Kidney capillary endothelial cell (primary cell): ENCODE data around the gene SUCLG1.
A peak's percentile ranks its signal among the peaks of the same experiment; 100 is the strongest.

Experiments
- DNase-seq: peaks from one replicate; pipeline ENCODE4 v3.0.0-alpha.2; 2018; ENCODE audit warnings: low spot score

The SUCLG1 gene

GRCh38 chr2:84461310-84461709, 2.2 kb upstream of the SUCLG1 start:
- DNase-seq = no peak

DNA sequence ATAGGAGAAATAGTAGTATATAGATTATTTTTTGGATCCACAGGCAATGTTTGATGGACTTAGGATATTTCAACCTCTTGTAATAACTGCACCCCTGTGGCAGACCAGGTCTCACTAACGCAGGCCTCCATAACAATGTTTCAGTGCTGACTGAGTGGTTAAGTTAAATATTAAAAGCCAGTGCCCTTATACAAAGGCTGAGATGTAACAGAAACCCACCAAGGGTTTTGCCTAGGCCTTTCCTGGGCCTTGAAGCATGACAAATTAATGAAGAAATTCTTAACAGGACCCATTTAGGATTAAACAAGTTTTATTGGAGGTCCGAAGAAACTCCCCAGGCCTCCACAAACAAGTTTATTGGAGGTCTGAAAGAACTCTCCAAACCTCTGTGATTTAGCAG, 1.6 kb upstream of the SUCLG1 start:
- no peak for DNase-seq

GRCh38 chr2:84459944-84460429, 907 bp upstream of the SUCLG1 start:
- no peak for DNase-seq

GRCh38 chr2:84458551-84459017, 496 bp downstream of the SUCLG1 start:
- peak; percentile 19 for DNase-seq

DNA sequence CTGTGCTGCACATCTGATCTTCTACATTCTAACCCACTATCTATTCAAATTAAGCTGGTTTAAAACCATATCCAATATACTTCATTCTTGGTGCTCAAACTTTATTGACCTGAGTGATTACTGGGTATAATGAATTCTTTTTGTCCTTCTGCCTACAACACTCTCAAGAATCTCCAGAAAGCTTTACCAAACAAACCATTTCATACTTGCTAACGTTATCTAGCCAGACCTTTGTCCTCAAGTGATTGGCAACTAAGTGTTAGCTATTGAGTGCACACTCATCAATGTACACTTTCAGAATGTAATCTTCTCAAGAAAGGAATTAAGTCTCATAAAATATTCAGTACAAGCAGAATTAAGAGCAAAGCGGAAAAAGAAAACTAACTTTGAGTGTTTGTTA, 1.4 kb downstream of the SUCLG1 start:
- no peak for DNase-seq

DNA sequence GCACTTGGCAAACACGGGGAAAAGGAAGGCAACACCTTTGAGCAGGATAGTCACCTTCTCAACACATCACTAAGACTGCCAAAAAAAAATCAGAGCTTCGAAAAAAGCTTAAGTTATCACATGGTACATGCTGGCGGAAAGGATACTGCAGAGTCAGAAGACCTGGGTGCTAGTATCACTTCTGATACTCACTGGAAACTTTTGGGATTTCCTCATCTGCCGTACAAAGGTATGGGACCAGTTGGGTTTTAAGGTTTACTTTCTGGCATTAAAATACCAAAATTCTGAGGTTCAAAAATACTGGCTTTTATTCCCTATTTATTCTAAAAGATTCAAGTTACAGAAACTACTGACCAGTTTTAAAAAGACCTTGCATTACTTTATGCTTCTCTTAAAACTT, 2.9 kb downstream of the SUCLG1 start:
- DNase-seq = no peak

GRCh38 chr2:84454581-84454980, 4.5 kb downstream of the SUCLG1 start:
- DNase-seq = no peak

- no peak for DNase-seq
These were observed 6.5 kb downstream of the SUCLG1 start for GRCh38 chr2:84452624-84453023.

DNA sequence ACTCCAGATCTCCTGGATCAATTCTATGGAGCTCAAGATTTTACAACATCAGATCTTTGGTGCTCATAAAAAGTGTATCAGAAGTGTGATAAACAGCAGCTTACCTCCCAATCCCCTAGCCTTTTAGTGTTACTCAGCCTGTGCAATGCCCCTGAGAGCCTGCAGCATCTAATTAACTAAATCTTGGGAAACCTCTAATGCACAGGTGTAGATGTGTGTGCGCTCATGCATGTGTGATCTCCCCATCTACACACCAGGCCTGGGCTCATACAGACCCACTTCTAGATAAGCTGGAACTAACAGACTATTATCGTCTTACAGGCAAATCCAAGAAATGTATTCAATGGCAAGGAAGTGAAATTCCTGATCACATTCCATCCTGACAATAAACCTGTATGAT, 7.5 kb downstream of the SUCLG1 start:
- DNase-seq = no peak

DNA sequence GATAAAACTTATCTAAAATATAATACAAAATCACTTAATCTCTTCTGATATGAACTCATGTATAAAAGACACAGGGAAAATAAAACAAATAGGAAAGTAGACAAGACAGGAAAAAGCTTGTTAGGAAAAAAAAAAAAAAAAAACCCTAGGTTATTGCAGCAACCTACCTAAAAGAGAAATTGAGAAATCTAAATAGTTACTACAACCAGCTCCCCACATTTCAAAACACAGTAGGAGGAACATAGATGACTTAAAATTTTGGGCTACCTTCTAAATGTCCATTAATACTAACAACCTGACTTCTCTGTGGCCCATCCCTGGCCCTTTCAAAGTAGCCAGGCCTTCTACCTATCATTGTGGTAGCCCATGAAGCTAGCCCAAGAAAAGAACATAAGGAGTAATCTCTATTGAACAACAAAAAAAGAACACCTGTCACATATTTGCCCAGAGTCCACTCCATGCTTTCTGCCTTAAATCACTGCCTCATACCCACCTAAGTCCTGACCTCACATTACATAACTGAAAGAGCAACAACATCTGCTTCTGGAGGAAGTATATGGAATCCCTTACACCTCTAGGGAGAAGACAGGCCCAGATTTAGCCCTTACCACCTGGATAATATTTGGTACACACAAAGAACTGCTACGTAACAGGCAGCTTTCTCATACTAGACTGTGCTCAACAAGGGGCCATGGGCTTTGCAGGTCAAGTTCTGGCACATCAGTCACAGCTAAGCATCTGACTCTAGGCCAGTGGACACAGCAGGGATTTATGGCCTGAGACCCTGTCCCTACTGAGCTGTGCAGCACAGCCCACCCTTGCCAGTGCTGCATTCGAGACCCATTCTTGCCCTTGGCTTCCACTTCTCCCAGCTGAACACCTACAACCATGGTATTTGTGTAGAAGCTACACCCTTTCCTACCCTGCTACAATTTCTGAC, 8.5 kb downstream of the SUCLG1 start:
- DNase-seq = no peak

DNA sequence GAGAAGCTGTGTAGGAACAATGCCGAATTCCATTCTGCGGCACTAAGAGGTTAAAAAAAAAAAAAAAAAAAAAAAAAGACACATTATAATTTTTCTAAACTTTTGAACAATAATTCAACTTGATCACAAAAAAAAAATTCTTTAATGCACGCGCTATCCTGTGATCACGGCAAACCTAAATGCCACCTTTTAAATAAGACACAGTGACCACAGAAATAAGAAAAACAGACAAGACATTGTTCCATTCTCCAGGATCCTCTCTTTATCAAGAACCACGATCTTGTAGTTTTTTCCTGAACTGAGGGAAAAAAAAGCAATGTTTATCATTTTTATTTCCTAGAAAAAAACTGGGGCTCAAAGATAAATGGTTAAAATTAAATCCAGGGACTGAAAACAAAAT, 9.4 kb downstream of the SUCLG1 start:
- no peak for DNase-seq

DNA sequence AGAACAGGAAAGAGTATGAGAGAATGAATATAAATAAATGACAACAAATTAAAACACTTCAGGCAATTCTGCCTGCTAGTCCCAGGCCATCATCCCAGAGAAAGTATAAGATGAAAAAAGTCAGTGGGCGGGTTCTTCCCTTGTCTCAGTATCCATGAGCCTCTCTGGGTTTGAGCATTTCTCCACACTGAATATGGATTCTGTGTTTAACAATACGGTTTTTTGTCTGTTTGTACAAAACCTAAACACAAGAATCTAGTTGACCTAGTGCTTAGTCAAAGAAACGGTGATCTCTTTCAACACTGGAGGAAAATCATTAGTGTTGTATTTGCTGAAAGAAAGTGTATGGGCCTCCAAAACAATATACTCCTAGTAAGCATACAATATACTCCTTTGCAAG, 10.0 kb downstream of the SUCLG1 start:
- no peak for DNase-seq

DNA sequence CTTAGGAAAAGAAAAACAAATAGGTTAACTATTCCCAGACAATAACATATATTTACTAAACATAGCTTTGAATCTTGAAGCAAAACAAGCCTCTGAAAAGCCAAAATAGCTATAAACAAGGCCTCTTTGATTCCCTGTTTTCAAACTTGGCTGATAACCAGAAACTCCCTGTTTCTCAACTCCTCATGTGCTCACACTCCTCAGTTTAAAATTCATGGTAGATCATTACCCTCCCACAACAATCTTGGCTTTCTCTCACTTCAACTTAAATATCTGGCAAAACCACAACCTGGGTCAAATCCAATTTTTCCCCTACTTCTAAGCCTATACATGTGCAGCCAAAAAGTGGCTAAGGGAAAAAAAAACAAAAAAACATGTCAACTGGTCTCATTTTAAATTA, 15.6 kb downstream of the SUCLG1 start:
- DNase-seq = no peak

GRCh38 chr2:84442888-84443287, 16.2 kb downstream of the SUCLG1 start:
- no peak for DNase-seq

- DNase-seq = no peak
These were observed 17.6 kb downstream of the SUCLG1 start for GRCh38 chr2:84441505-84441904.

- no peak for DNase-seq
These were observed 18.0 kb downstream of the SUCLG1 start for GRCh38 chr2:84441036-84441435.

DNA sequence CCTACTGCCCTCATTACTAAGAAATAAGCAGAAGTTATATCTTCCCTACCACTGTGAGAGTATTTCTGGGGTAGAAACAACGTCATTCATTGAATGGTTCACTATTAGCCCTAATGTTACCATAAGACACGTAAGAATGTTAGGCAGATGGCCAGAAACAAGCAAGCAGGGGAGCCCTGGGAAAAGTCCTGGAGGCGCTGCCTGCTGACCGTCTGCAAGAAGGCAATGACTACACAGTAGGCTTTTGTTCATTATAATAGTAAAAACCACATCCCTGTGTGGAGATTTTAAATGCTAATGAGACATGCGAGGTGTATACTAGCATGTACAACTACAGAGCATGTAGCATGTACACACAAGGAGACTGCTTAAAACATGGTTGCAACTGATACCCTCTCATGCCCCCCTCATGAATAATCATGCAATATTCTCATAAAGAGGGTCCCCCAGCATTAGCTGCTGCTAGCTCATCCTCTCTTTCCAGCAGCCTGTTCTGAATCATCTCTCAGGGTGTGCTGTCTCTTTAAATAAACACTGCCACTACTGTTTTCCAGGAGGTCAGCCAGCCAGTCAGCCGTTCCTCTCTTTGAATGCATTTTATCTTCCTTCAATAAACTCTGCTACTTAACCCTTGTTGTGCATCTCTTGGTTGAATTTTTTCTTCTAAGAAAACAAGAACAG, 23.6 kb downstream of the SUCLG1 start:
- no peak for DNase-seq

DNA sequence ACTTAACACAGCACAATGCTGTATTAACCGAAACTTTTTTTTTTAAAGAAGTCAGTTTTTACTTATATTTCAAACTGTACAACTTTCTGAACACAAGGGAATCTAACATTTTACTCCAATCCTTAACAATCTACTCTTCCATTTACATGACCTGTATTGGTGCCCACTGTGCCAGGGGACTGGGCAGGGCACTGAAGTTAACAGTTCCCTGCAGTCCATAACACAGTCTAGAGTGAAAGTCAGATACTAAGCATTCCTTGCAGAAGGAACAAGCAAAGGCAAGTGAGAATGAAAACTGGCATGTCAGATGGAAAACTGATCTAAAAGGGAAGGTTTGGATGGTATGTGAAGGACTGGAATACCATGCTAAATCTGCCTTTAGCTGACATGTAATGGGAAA, 29.8 kb downstream of the SUCLG1 start:
- DNase-seq = no peak

DNA sequence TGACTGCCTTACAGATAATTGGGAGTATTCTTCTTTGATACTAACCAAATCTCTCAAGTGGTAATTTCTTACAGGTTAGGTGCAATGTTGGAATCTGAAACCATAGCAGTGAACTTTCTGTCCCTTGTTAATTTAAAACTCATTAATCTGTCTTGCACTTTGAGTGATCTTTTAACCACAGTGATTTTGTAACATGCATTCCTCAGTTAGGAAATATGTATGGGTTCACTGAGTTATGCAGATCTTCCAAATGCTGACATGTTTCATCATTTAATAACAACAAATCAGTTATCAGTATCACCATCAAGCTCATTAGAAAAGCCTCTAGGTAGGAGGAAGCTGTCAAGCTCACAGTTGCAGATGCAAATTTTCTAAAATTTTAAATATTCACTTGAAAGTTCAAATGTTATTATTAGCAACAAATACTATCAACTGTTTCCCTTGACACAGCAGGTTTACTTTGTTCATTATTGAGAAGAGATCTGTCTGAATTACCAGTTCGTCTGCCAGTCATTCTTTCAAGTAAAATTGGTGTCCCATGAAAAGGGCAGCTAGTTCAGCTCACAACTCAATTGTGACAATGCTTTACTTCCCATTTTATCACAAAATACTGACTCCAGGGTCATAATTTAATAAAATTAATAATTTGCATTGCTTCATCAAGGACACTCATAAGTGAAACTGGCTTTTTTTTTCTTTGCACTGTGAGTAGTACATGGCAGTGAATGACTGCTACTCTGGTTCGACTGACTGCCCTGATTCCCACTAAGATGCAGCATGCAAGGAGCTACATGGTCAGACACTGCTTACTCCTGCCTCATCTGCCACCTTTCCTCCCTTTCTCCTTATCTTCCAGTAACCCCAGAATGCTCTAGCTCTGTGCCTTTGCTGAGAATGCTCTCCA, 31.6 kb downstream of the SUCLG1 start:
- DNase-seq = no peak

DNA sequence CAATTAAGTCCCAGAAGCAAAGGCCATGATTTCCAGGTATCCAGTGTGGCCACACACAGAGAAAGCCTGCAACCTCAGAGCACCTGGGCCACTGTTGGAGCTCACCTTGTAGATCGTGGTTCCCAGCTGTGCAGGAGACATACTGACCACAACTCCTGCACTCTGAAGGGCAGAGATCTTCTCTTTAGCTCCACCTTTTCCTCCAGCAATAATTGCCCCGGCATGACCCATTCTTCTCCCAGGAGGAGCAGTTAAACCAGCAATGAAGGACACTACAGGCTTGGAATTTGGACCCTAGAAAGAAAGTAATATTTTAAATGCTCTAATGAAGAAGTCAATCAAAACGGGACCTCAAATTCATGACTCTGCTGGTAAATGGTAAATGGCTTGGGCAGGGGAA, 33.8 kb downstream of the SUCLG1 start:
- DNase-seq = no peak

DNA sequence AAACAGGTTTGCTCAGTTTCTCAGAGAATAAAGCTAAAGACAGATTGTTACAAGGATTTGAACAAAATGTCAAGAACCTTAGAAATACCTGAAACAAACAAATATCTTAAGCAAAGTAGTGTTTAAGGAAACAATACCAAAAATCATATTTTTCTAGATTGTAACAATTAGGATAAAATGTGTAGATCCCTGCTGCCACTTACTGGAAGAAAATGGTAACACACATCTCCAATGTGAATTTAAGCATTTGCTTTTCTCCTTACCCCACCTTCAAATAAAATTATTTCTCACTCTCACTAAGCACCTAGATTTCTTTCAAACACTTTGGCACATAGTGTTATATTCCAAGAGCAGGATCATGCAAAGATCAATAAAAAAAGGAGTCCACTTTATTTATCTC, 34.9 kb downstream of the SUCLG1 start:
- DNase-seq = peak; percentile 21

DNA sequence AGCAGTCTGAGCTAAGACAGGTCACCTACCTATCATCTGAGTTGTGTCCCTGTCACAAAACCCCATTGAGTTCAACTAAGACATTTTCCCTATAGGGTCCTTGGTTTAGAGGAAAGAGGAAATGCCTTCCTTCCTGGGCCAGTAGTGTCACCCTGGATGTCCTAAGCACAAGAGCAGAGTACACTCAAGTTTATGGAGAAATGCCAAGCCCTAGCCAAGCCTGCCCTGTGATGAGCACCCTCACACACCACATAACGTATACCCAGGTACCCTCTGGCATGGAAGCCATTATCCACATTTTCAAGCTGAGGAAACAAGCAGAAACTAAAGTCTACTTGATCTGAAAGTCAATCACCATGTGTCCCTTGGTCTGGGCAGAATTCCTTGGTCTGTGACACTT, 37.3 kb downstream of the SUCLG1 start:
- DNase-seq = no peak
